DND-41 (cell line): Measurements from ENCODE around the gene HBA2.

Experiments used
- CTCF ChIP-seq: IDR thresholded peaks from 2 replicates; pipeline ENCODE4 v1.5.1; 2012; ENCODE audit warnings: borderline replicate concordance, low read length, moderate library complexity, mild to moderate bottlenecking; ENCODE audit not compliant: poor library complexity, severe bottlenecking; ENCODE audit errors: extremely low read depth
- EZH2 ChIP-seq: IDR thresholded peaks from 3 replicates; pipeline ENCODE4 v1.6.1; 2012; ENCODE audit warnings: borderline replicate concordance, low read depth, mild to moderate bottlenecking, moderate library complexity, low read length, inconsistent platforms; ENCODE audit not compliant: severe bottlenecking

DNA sequence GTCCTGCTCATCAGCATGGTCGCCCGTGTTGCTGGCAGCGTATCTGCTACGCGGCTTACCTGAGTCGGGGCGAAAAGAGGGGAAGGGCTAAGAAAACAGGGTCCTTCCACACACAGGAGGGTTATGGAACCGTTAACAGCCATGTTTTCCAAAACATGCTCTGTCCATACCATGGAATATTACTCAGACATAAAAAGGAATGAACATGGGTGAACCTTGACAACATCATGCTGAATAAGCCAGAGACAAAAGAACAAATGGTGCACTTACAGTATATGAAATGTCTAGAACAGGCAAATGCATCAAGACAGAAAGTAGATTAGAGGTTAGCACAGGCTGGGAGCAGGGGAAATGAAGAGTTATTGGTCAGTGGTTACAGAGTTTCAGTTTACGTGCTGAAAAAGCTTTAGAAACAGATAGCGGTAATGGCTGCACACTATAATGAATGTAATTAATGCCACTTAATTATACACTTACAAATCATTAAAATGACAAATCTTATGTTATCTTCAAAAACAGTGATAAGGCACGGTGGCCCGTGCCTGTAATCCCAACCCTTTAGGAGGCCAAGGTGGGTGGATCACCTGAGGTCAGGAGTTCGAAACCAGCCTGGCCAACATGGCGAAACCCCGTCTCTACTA is 42.0 kb upstream of the HBA2 start:
- TF ChIP-seq CTCF: no peak
- no peak for TF ChIP-seq EZH2
